Activated T-cell treated with anti-CD3 and anti-CD28 coated beads for 48 hours (primary cell): ENCODE measurements around the gene PFDN1.

Source experiments
- DNase-seq: peaks from one replicate; pipeline ENCODE4 v3.0.0-alpha.2; 2020; ENCODE audit warnings: low read depth

The PFDN1 gene

GRCh38 chr5:140296289-140296688 is 6.6 kb downstream of the PFDN1 start:
- DNase-seq = no peak

DNA sequence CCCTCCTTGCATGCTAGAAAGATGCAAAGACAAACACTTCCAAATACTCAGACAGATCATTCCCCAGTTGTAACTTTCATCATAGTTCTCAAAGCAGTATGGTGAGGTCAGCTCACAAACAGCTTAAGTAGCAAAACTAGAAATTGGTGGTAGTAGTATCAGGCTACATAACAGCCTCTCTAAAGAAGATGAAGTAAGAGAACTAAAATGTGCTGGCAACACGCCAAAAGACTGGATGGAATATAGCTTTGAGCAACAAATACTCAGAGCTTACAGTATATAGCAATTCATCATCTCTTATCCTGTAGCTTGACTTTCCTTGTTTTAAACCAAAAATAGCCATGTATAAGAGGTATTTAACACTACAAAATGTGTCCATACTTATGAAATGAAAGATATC is 7.5 kb downstream of the PFDN1 start:
- DNase-seq = no peak

- no peak for DNase-seq
Measured at GRCh38 chr5:140294753-140295152, 8.1 kb downstream of the PFDN1 start.

DNA sequence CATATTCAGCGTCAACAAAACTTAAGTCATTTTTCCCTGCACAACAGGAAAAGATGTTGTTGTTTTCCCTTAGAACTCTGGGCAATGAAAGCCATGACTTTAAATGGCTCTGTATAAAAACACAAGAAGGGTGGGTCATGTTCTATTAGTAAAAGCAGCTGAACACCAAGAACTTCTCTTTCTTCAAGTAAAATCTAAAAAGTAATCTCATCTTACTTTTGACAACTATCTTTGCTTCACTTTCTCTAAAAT is 9.1 kb downstream of the PFDN1 start:
- no peak for DNase-seq

DNA sequence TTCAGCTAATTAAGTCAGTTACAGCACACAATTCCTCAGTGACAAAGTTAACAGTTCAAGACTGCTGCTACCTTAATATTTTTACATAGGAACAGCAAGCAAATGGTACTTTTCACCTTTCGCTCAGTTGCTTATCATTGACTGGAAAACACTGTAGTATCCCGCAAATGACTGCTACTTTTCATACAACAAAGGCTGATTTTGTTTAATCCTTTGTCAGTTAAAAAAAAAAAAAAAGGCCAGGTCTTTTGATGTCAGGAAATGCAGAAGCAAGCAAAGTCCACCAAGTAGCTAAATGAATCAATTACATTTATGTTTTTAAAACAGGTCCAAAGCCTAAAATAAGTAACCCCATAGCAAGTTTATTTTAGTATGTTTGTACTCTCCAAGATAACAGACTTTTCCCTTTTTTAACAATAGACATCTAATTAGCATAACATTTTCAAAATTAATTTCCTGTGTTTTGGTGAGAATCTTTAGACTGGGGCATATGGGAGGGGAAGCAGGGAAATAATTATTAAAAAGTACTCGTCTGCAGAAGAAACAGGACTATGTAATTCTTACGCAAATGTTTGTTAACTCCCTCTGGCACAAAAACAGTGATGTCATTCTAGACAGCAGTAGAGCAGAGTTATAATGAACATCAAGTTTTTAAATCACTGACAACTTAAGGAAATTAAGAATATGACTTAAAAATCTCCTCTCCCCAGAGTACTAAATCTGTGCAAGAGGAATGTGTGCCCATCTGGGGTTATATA is 9.6 kb downstream of the PFDN1 start:
- no peak for DNase-seq

DNA sequence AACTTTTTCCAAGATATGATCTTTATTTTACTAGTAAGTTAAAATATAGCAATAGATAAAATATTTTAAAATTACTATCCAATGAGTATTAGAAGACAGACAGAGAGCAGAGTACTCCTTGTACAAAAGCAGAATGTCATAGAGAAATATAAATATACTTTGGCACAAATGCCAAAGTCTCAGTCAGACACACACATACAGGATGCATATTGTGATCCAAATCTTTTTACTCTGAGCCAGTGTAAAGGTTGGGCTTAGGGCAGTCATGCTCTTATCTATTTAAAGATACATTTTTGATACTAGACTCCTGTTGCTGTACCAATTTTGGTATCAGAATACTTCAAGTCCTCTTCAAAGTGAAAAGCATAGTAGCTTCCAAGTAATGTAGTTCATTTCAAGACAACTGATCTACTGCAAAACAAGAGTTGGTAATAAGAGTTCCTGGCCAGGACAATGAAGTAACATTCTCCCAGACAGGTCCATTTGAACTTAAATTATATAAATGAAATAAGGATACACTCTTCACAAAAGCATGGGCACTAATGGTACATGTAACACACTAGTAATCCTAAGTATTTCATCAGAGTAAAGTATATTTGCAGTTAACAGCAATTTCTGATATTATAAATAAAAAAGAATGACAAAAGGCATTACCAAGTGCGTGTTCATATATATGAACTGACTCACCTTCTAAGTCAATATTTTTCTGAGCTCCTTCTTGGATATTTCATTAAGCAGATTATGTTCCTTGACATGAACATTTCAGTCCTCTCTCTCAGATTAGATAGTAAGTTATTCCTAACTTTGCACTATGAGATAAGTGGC is 10.5 kb downstream of the PFDN1 start:
- no peak for DNase-seq

- DNase-seq = no peak
Measured at GRCh38 chr5:140287801-140288521, 14.9 kb downstream of the PFDN1 start.

DNA sequence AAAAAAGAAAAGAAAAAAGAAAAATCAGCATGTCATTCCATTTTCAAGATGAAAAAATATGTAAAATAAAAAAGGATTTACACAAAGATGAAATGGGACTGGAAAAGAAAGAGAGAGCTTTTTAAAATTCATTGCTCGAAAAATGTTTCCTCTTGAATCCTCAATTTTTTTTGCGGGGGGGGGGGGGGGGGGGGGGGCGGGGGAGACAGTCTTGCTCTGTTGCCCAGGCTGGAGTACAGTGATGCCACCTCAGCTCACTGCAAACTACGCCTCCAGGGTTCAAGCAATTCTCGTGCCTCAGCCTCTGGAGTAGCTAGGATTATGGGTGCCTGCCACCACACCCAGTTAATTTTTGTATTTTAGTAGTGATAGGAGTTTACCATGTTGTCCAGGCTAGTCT is 16.5 kb downstream of the PFDN1 start:
- no peak for DNase-seq

DNA sequence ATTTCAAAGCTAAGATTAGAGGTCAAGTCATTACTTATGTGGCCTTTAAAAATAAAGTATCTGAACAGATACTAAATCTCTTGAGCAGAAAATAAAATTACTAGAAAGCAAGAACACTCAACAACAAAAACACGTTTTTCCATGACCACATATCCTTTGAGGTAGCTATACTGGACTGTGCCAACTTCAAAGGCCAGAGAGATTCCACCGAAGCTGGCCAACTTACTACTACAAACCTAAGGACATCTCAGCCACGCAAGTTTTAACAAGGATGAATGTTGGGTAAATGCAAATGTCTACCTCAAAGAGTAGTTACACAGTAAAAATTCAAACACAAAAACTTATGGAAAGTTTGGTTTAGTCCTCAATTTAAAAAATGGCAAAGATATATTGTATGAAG is 18.9 kb downstream of the PFDN1 start:
- no peak for DNase-seq

DNA sequence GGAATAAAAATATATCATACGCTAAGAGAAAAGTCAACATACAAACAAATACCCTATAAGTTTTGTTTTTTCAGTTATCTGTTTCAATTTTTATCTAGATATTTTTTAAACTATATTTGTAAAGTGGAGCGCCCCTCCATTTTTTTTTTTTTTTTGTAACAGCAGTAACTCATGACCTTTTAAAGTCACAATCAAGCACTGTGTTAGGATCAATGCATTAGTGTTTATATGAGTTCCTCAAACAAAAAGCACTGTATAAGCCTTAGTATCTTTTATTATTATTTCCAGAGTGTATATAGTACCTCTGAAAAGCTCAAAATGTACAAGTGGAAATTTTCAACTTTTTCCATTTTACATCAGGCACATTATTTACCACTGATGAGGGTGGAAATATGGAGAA is 20.6 kb downstream of the PFDN1 start:
- DNase-seq = no peak

- no peak for DNase-seq
Measured at GRCh38 chr5:140275837-140276236, 27.1 kb downstream of the PFDN1 start.

GRCh38 chr5:140273401-140273877 is 29.5 kb downstream of the PFDN1 start:
- no peak for DNase-seq

DNA sequence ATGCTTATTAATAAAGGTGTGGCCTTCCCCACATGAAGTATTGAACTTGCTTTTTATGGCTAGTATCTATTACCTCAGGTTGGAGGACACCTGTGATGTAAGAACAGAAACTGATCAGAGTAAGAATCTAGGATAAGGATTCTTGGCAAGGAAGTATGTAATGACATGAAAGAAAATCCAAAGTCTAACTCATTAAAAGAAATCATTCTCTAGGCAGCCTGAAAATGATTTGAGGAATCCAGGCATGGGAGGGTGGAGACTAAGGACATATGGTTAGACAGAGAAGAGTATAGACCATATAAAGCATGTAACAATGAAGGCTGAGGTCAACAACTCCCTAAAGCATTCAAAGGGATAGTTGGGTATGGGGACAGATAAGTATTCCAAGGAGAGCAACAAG is 32.9 kb downstream of the PFDN1 start:
- no peak for DNase-seq

- no peak for DNase-seq
Measured at GRCh38 chr5:140267559-140268018, 35.3 kb downstream of the PFDN1 start.

DNA sequence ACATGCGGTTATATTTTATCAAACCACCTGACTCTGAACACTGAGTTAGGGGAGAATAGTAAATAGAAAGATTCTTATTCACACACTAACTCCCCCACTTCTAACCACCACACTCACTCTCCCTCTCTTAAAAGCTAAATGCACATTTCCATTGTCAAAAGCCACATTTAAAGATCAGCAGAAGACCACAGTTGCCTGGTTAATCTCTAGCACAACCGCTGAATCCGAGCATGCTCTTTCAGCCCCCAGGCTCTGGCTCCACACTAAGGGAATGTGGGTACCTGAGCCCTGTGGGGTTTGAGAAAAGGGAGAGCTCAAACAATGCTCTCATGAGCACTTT is 35.7 kb downstream of the PFDN1 start:
- DNase-seq = no peak

- DNase-seq = no peak
Measured at GRCh38 chr5:140266471-140267200, 36.3 kb downstream of the PFDN1 start.

- no peak for DNase-seq
Measured at GRCh38 chr5:140265845-140266244, 37.1 kb downstream of the PFDN1 start.

- DNase-seq = no peak
Measured at GRCh38 chr5:140262839-140263238, 40.1 kb downstream of the PFDN1 start.

DNA sequence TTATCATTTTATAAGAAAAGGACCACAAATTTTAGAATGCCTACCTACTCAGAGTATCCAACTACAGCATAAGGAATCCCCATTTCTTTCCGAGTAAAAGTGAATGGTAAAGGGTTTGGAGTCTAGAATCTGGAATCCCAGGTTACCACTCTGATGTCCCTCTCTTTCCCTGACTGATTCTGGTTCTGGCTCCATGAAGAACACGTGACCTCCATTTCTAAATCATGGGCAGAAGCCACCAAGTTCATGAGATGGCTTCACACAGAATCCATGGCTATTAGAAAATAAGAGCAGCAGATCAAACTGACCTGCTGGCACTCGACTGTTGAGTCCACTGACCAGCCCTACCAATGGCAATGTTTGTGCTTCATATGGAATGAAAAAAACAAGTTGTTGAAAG is 40.7 kb downstream of the PFDN1 start:
- DNase-seq = no peak

GRCh38 chr5:140261403-140262171 is 41.3 kb downstream of the PFDN1 start:
- DNase-seq = no peak

- DNase-seq = no peak
Measured at GRCh38 chr5:140260089-140260656, 42.7 kb downstream of the PFDN1 start.
